ENCODE measurements around the gene CENPV.

CENPV gene

DNA sequence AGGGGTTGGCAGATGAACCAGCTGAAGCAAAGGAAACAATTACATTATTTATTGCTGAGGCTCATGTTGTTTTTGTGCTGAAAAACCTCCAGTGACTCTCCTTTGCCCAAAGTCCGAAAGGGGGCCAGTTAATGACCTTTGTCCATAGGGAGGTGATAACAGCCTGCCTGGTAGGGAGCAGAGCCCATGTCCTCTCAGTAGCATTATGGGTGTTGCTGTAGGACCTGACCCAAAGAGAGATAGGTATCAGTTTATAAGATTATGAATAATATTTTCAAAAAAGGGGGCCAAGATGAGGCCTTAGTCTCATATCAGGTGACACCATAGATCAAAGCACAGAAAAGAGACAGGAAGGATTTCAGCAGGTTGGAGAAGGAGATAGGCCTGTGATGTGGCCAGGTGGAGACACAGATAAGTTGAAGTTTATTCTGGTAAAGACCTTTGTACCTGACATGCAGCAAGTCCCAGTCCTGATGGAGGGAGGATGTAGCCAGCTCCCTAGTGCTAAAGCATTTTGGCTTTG lies 55.1 kb downstream of the CENPV start:
- TF ChIP-seq, protein P1, sequence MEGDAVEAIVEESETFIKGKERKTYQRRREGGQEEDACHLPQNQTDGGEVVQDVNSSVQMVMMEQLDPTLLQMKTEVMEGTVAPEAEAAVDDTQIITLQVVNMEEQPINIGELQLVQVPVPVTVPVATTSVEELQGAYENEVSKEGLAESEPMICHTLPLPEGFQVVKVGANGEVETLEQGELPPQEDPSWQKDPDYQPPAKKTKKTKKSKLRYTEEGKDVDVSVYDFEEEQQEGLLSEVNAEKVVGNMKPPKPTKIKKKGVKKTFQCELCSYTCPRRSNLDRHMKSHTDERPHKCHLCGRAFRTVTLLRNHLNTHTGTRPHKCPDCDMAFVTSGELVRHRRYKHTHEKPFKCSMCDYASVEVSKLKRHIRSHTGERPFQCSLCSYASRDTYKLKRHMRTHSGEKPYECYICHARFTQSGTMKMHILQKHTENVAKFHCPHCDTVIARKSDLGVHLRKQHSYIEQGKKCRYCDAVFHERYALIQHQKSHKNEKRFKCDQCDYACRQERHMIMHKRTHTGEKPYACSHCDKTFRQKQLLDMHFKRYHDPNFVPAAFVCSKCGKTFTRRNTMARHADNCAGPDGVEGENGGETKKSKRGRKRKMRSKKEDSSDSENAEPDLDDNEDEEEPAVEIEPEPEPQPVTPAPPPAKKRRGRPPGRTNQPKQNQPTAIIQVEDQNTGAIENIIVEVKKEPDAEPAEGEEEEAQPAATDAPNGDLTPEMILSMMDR (IDR thresholded peaks at IDR 0.05) = no peak

DNA sequence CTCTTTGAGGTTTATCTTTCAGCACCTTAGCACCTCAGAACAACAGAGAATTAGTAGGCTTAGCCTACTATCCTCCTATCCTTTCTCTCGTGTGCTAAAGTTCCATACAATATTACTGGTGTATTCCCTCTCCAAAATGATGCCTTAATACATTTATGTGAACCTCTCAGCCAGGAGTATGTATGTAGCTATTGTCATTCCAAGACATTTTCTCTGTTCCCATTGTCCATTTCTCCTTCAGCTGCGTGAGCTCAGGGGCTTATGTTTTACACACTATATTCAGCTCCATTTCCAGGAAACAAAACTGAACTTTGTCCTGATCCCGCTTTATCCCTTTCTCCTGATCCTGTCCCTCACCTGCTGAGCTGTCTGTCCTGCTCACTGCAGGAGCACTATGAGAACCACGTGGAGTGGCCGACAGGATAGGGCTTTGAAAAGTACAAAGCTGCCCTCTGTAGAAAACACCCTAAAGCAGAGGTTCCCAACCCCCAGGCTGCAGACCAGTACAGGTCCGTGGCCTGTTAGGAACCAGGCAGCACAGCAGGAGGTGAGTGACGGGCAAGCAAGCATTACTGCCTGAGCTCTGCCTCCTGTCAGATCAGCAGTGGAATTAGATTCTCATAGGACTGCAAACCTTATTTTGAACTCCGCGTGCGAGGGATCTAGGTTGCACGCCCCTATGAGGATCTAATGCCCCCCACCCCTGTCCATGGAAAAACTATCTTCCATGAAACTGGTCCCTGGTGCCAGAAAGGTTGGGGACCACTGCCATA lies 55.7 kb downstream of the CENPV start:
- TF ChIP-seq, protein P1 (IDR thresholded peaks at IDR 0.05) = no peak

DNA sequence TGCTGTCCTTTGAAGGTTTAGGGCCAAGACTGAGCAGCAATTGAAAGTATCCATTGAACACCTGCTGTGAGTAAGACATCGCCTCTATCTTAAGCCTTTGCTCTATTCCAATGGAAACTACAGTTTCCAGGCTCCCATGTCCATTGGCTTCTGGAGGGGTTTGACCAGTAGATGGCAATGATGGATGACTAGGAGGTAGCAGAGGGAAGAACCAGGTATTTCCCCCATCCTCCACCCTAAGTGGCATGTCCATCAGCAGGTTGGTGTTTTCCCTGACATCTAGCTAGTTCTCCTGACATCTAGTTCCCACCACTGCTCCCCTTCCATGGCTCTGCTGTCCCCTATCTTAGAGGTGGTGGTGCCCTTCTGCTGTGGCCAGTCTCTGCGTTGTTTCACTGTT lies 58.7 kb downstream of the CENPV start:
- TF ChIP-seq, protein P1 (IDR thresholded peaks at IDR 0.05) = no peak

DNA sequence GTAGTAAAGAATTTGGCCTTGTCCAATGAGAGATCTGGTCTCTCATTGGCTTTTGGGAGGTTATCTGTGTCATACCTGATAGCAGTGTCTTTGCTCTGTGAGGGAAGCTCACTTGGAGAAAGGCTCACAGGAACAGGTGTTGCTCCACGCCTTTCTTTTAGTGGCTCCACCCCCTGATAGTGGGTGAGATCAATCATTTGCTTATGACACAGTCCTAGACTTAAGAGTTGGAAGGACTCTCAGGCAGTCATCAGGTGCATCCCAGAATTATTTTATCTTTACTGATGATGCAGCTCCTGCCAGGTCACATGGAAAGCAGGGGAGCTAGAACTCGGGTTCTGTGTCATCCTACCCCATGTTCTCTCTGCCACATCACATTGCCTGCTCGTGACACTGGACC lies 59.3 kb downstream of the CENPV start:
- TF ChIP-seq, protein P1 (IDR thresholded peaks at IDR 0.05) = no peak
